GM12878 (cell line): ENCODE measurements around the gene SLC13A4. TPM values are rescaled to one million over a fixed set of nuclear protein-coding genes. Genes with fewer than 3 reads are reported as not detected.

Experiments used
- ATAC-seq: fragments of 200-7000 bp; cut with Tn5 transposase; 3 replicates; pipeline ENCODE4 v1.9.1; 2020; ENCODE audit warnings: mild to moderate bottlenecking, moderate library complexity
- BruUV-seq: library from RNA; stranded (reverse); fragments of 400-500 nt; replicated peaks from 2 replicates; lab custom pipeline; 2021; lab: Mats Ljungman, UMichigan
- CTCF ChIA-PET: fragments of 300-600 bp; sonication (Branson Sonifier 250); formaldehyde crosslinking; extraction: SDS; loops from one replicate; lab custom pipeline; 2021; ENCODE audit warnings: inconsistent platforms; lab: Yijun Ruan, JAX
- POLR2A ChIA-PET: fragments of 350-600 bp; formaldehyde crosslinking; extraction: SDS; loops from one replicate; lab custom pipeline; 2021; ENCODE audit warnings: inconsistent platforms; lab: Charles Lee
- RAD21 ChIA-PET: fragments of 300-600 bp; sonication (Branson Sonifier 250); formaldehyde crosslinking; loops from one replicate; lab custom pipeline; 2023; ENCODE audit warnings: antibody characterized with exemption; ENCODE audit not compliant: unreplicated experiment; lab: Charles Lee
- SMC1A ChIA-PET: fragments of 300-600 bp; sonication (Branson Sonifier 250); formaldehyde crosslinking; loops from one replicate; lab custom pipeline; 2023; ENCODE audit not compliant: unreplicated experiment, uncharacterized antibody; lab: Charles Lee
- DNase-seq: peaks from one replicate; pipeline ENCODE4 v3.0.0-alpha.2; 2011; ENCODE audit warnings: low read depth, low spot score
- FAIRE-seq: peaks from 3 replicates; lab custom pipeline; 2011; peaks lifted over from hg19 to GRCh38; lab: Jason Lieb, UNC
- H2AFZ ChIP-seq: 2 replicates; pipeline ENCODE4 v1.6.0; 2011; ENCODE audit warnings: low read depth, low read length, control low read depth; ENCODE audit not compliant: control insufficient read depth
- H3K27ac ChIP-seq: 2 replicates; pipeline ENCODE4 v1.5.1; 2011; ENCODE audit warnings: control low read depth; ENCODE audit not compliant: control insufficient read depth, insufficient read depth
- H3K27me3 ChIP-seq, 2 experiments: replicated peaks in 1 of 2; 2 replicates each; pipeline versions ENCODE4 v1.6.0 to v1.6.1; 2011; ENCODE audit warnings: low read length in 1 of 2; ENCODE audit not compliant: control insufficient read depth in 2 of 2, insufficient read depth in 2 of 2
- H3K36me3 ChIP-seq, 2 experiments: 2 replicates each; pipeline ENCODE4 v1.5.1; 2011; ENCODE audit warnings: low read length in 1 of 2; ENCODE audit not compliant: control insufficient read depth in 2 of 2, insufficient read depth in 2 of 2
- H3K4me1 ChIP-seq: 2 replicates; pipeline ENCODE4 v1.6.1; 2011; ENCODE audit warnings: mild to moderate bottlenecking, low read length, moderate library complexity, mixed read lengths; ENCODE audit not compliant: control insufficient read depth, insufficient read depth
- H3K4me2 ChIP-seq: 2 replicates; pipeline ENCODE4 v1.6.0; 2011; ENCODE audit warnings: control low read depth; ENCODE audit not compliant: control insufficient read depth, insufficient read depth
- H3K4me3 ChIP-seq: fragments of 200-600 bp; sonication (generic); 2 replicates; pipeline ENCODE4 v1.5.1; 2016
- H3K79me2 ChIP-seq: 2 replicates; pipeline ENCODE4 v1.6.0; 2011; ENCODE audit warnings: low read length; ENCODE audit not compliant: control insufficient read depth, insufficient read depth
- H3K9ac ChIP-seq: 2 replicates; pipeline ENCODE4 v1.8.0; 2011; ENCODE audit warnings: low read length, control low read depth, mixed read lengths; ENCODE audit not compliant: control insufficient read depth, insufficient read depth
- H3K9me3 ChIP-seq: replicated peaks from 3 replicates; pipeline ENCODE4 v1.5.1; 2011; ENCODE audit warnings: mild to moderate bottlenecking, low read length; ENCODE audit not compliant: control insufficient read depth, insufficient read depth
- H4K20me1 ChIP-seq: 2 replicates; pipeline ENCODE4 v1.6.0; 2011; ENCODE audit not compliant: control insufficient read depth, insufficient read depth
- JUNB ChIP-seq: IDR thresholded peaks from 2 replicates; pipeline ENCODE4 v1.6.1; 2016; ENCODE audit warnings: antibody characterized with exemption, mild to moderate bottlenecking
- LARP7 ChIP-seq: fragments of 450-650 bp; IDR thresholded peaks from 2 replicates; pipeline ENCODE4 v1.6.1; 2017; ENCODE audit warnings: mild to moderate bottlenecking
- REST ChIP-seq: IDR thresholded peaks from 2 replicates; pipeline ENCODE4 v1.6.1; 2012; ENCODE audit warnings: mild to moderate bottlenecking, low read depth, low read length
- RFX5 ChIP-seq: IDR thresholded peaks from 2 replicates; pipeline ENCODE4 v1.6.1; 2011; ENCODE audit warnings: low read depth, low read length, improper control_type of control experiment
- SIX5 ChIP-seq: IDR thresholded peaks from 2 replicates; pipeline ENCODE4 v1.6.1; 2011; ENCODE audit warnings: mild to moderate bottlenecking, low read depth, low read length, moderate library complexity; ENCODE audit not compliant: severe bottlenecking
- SUZ12 ChIP-seq: fragments of 200-600 bp; sonication (generic); IDR thresholded peaks from one replicate; pipeline ENCODE4 v1.6.1; 2018; ENCODE audit warnings: antibody characterized with exemption, mild to moderate bottlenecking; ENCODE audit not compliant: unreplicated experiment
- ZNF592 ChIP-seq: fragments of 450-650 bp; IDR thresholded peaks from 2 replicates; pipeline ENCODE4 v1.6.1; 2017; ENCODE audit warnings: mild to moderate bottlenecking, moderate library complexity
- WGBS: methylation state at CpG from one replicate; pipeline ENCODE4 v1.1.6; 2016; ENCODE audit warnings: low lambda C conversion rate; ENCODE audit not compliant: insufficient replicate concordance, insufficient coverage; ENCODE audit errors: missing lambda C conversion rate; 5-methylcytosine and 5-hydroxymethylcytosine counted together
- in situ Hi-C: fragments of 300-500 bp; cut with MboI; formaldehyde crosslinking; loops from 9 replicates; pipeline ENCODE4 v1.14.3; 2018; ENCODE audit warnings: mixed read lengths
- intact Hi-C: fragments of 100-400 bp; cut with micrococcal nuclease; formaldehyde crosslinking; loops from one replicate; pipeline ENCODE4 v1.14.2; 2022; ENCODE audit not compliant: unreplicated experiment
- polyA plus RNA-seq, 11 experiments: library from polyadenylated mRNA; depleted of rRNA in 4 of 11; unstranded in 6 of 11; stranded (reverse) in 5 of 11; fragments of >200 nt; fragmentation: Nextera tagmentation in 4 of 11; fragmentation: Illumina TruSeq in 1 of 11; extraction: Ambion mirVana in 4 of 11; extraction: Trizol in 1 of 11; gene quantifications; 1 replicate in 1 of 11; 2 replicates in 10 of 11; pipeline versions ENCODE4 v1.2.1 to v1.2.3, GENCODE V29; 2011 to 2016; ENCODE audit warnings: inconsistent platforms in 2 of 11, missing spikeins in 2 of 11, low read depth in 1 of 11
- total RNA-seq, 4 experiments: library from RNA; depleted of rRNA in 3 of 4; stranded (reverse); fragments of >200 nt in 3 of 4; fragmentation: Illumina TruSeq in 1 of 4; extraction: Trizol in 1 of 4; gene quantifications; 2 replicates each; pipeline versions ENCODE4 v1.2.1 to v1.2.3, GENCODE V29; 2013 to 2021

The SLC13A4 gene
- total and polyA plus RNA-seq, 10 of the 15 experiments (the other 5 are each of a cell fraction or from before 2014, with no cell fraction given) = 0.14 to 0.23 (median 0.20) TPM; not detected in 7

GRCh38 chr7:135673360-135673706 is 54.7 kb downstream of the SLC13A4 start:
- Histone ChIP-seq H4K20me1 (no peaks in the 10 kb centered on the region), H3K27ac (no peak overlapping the region), H3K27me3 (no peaks in the 10 kb centered on the region), H3K4me2 (no peak overlapping the region), H3K79me2 (peaks cover 7% of the 10 kb centered on the region), H3K9ac (no peak overlapping the region), H2AFZ (no peak overlapping the region), H3K4me1 (no peaks in the 10 kb centered on the region; the same call in 1 of the 2 replicates), H3K9me3 (no peaks in the 10 kb centered on the region; the same call in 2 of the 3 replicates), H3K36me3 (peaks cover 0 to 12% of the 10 kb centered on the region in 2 experiments; a peak in 2 of 4 replicates), H3K4me3 (no peak overlapping the region)
- no peak for ATAC-seq
- DNase-seq = no peak
- ChIA-PET SMC1A (interaction anchor here (1.0 to 3.8 kb wide), 9 partner anchors 9 to 399 kb away, joined by 3 to 21 read pairs (median 4); partner anchors contain the start of gene STMP1), POLR2A (interaction anchor here (2.5 kb wide), 1 partner anchor 11 kb away, joined by 17 read pairs; the partner anchor contains the start of gene STMP1), CTCF (interaction anchor here (0.7 to 8.2 kb wide), 25 partner anchors 8 to 620 kb away, joined by 3 to 89 read pairs (median 4); partner anchors contain the start of gene STMP1), RAD21 (interaction anchor here (1.0 to 1.7 kb wide), 3 partner anchors 11 to 104 kb away, joined by 3 to 7 read pairs (median 6); partner anchors contain the start of gene STMP1)
- intact Hi-C loops = loop anchor here (5.0 kb wide), 2 partner anchors 114 to 339 kb away; no protein-coding TSS in a partner anchor
- no peak for TF ChIP-seq SIX5
- no peak for TF ChIP-seq SUZ12
- no peak for TF ChIP-seq JUNB
- TF ChIP-seq ZNF592 = no peak
- TF ChIP-seq REST = no peak
- TF ChIP-seq LARP7 = no peak
- no peak for TF ChIP-seq RFX5
- in situ Hi-C loops = no loop called here
- 98% methylated on average over 6 of the region's 6 CpGs for WGBS
- no TSS peak for BruUV-seq
- FAIRE-seq = no peak
